ENCODE measurements around the gene PPIL4. TPM values are rescaled to one million over a fixed set of nuclear protein-coding genes. Genes with fewer than 3 reads are reported as not detected.

The PPIL4 gene
- total RNA-seq, 1 donor from 2014 or later, result 20.4 TPM

DNA sequence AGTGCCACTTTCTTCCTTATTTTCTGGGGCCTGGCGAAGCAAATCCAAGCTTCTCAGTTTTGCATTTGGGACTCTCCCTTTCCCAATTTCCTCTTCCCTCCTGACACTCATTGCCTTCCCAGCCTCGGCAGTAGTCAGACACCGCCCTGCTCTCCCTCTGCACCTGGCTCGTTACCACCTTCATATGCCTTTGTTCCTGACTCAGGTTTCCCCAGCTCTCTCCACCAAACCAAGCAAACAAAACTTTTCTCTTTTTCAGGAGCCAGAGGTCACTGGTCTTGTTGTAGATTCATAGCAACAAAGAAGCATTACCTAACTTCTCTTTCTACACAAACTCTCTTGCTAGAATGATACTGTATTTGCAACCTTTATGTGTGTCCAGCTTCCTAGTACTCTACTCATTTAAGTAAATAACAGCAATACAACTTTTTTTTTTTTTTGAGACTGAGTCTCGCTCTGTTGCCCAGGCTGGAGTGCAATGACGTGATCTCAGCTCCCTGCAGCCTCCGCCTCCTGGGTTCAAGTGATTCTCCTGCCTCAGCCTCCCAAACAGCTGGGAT is 52.0 kb downstream of the PPIL4 start:
- Mint-ChIP-seq H3K4me1 (ENCODE audit: low read depth) (peaks cover 63% of the 10 kb centered on the region), H3K27ac (peak overlapping the region; percentile 88), H3K9me3 (no peaks in the 10 kb centered on the region), H3K27me3 (ENCODE audit: low read depth) (no peaks in the 10 kb centered on the region), H3K36me3 (ENCODE audit: low read depth) (peaks cover 13% of the 10 kb centered on the region), H3K4me3 (ENCODE audit: low read depth) (no peak overlapping the region)
- DNase-seq (ENCODE audit: low spot score), result no peak
- intact Hi-C loops (cut with micrococcal nuclease), result loop anchor here (2.0 kb wide), 1 partner anchor 55 kb away; no protein-coding TSS in a partner anchor

- no peak for DNase-seq (ENCODE audit: low spot score)
- no peaks in the 10 kb centered on the region for H3K27me3 Mint-ChIP-seq (ENCODE audit: low read depth)
- intact Hi-C loops (cut with micrococcal nuclease), result no loop called here
- no peaks in the 10 kb centered on the region for H3K9me3 Mint-ChIP-seq
- H3K27ac Mint-ChIP-seq, result peak overlapping the region; percentile 57
- H3K4me1 Mint-ChIP-seq (ENCODE audit: low read depth), result peaks cover 66% of the 10 kb centered on the region
- no peak overlapping the region for H3K4me3 Mint-ChIP-seq (ENCODE audit: low read depth)
- peaks cover 11% of the 10 kb centered on the region for H3K36me3 Mint-ChIP-seq (ENCODE audit: low read depth)
These were observed 53.0 kb downstream of the PPIL4 start for GRCh38 chr6:149492798-149493343.

- H3K4me3 Mint-ChIP-seq (ENCODE audit: low read depth), result no peak overlapping the region
- peaks cover 49% of the 10 kb centered on the region for H3K4me1 Mint-ChIP-seq (ENCODE audit: low read depth)
- no peaks in the 10 kb centered on the region for H3K9me3 Mint-ChIP-seq
- no peaks in the 10 kb centered on the region for H3K27me3 Mint-ChIP-seq (ENCODE audit: low read depth)
- H3K36me3 Mint-ChIP-seq (ENCODE audit: low read depth), result no peaks in the 10 kb centered on the region
- H3K27ac Mint-ChIP-seq, result peak overlapping the region; percentile 5
- DNase-seq (ENCODE audit: low spot score), result no peak
- intact Hi-C loops (cut with micrococcal nuclease), result loop anchor here (5.0 kb wide), 2 partner anchors 173 to 257 kb away; partner anchors contain the start of genes NUP43, PCMT1 and TAB2
These were observed 55.9 kb downstream of the PPIL4 start for GRCh38 chr6:149489967-149490366.

GRCh38 chr6:149488815-149489214 is 57.0 kb downstream of the PPIL4 start:
- Mint-ChIP-seq H3K4me3 (ENCODE audit: low read depth) (no peak overlapping the region), H3K27me3 (ENCODE audit: low read depth) (no peaks in the 10 kb centered on the region), H3K9me3 (no peaks in the 10 kb centered on the region), H3K36me3 (ENCODE audit: low read depth) (no peaks in the 10 kb centered on the region), H3K4me1 (ENCODE audit: low read depth) (peaks cover 44% of the 10 kb centered on the region), H3K27ac (peak overlapping the region; percentile 48)
- intact Hi-C loops (cut with micrococcal nuclease), result loop anchor here (5.0 kb wide), 2 partner anchors 172 to 258 kb away; partner anchors contain the start of genes NUP43, PCMT1 and TAB2
- DNase-seq (ENCODE audit: low spot score), result no peak

DNA sequence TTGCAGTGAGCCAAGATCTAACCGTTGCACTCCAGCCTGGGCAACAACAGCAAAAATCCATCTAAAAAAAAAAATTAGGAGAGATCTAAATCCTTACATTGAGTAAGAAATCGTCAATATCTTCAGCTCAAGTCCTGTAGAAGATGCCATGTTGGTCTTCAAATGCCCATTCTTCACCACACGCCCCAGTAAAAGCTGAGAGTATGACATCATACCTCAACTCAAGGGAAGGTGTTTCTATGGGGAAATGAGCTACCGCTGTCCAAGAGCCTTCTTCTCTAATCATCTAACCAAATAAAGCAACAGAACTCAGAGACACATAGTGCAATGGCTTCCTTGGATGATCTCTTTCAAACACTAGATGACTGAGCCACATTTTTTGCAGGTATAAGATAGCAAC is 58.5 kb downstream of the PPIL4 start:
- Mint-ChIP-seq H3K27me3 (ENCODE audit: low read depth) (no peaks in the 10 kb centered on the region), H3K9me3 (no peaks in the 10 kb centered on the region), H3K36me3 (ENCODE audit: low read depth) (peaks cover 4% of the 10 kb centered on the region), H3K4me1 (ENCODE audit: low read depth) (peaks cover 43% of the 10 kb centered on the region), H3K4me3 (ENCODE audit: low read depth) (no peak overlapping the region), H3K27ac (no peak overlapping the region)
- DNase-seq (ENCODE audit: low spot score), result no peak
- intact Hi-C loops (cut with micrococcal nuclease), result loop anchor here (5.0 kb wide), 2 partner anchors 170 to 260 kb away; partner anchors contain the start of genes NUP43, PCMT1 and TAB2

DNA sequence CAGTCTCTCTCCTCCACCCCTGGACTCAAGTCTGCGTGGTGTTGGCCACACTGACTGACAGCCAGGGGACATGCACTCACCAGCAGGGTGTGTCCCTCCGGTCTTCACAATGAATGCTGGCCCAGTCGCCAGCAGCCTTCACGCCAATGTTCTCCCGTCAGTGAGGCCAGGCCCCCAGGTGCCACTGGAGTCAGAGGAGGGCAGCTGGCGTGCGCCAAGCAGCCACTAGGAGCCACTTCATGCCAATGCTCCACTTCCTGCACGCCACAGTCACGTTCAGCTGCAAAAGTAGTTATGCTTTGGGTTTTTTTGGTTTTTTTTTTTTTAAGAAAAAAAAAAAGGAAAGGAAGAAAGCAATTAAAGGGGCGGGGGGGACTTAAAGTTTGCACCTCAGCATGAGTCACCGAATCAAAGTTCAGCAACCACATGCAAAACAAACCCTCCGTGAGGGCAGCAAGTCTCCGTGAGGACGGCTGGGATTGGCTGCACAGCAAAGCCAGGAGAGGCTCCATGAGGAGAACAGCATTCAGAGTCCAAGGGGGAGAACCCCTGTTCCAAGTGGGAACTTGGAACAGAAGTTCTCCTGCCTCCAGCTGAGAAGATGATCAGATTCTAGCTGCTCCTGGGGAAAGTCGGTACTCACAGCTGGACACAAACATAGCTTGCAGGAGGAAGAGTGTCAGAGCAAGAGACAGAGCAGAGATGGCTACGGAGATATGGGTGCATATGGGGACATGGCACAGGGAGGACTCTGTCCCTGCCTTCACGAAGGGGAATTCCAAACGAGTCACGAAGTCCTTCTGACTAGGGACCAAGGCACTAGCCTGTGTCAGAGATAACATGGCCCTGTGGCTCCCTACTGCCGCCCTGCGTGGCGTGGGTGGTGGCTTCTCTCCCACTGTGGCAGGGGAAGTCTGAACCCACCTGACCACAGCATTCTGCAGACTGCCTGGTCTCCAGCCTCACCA is 60.8 kb downstream of the PPIL4 start, which contains the start of gene ZC3H12D:
ZC3H12D (minus strand) TSS at position 282 of the 968 bp plus-strand sequence. CDS start 10,471 bp downstream, outside the sequence.
- peak within 1 kb of the TSS; percentile 99 for H3K27ac Mint-ChIP-seq
- DNase-seq (ENCODE audit: low spot score), result peak; percentile 70
- H3K4me3 Mint-ChIP-seq (ENCODE audit: low read depth), result peak within 1 kb of the TSS; percentile 79
- no peaks in the 10 kb centered on the region for H3K27me3 Mint-ChIP-seq (ENCODE audit: low read depth)
- peaks cover 53% of the 10 kb centered on the region for H3K4me1 Mint-ChIP-seq (ENCODE audit: low read depth)
- H3K36me3 Mint-ChIP-seq (ENCODE audit: low read depth), result peaks cover 11% of the 10 kb centered on the region
- H3K9me3 Mint-ChIP-seq, result no peaks in the 10 kb centered on the region
- intact Hi-C loops (cut with micrococcal nuclease), result loop anchor here (1.0 to 5.0 kb wide), 8 partner anchors 10 to 453 kb away; partner anchors contain the start of genes NUP43, PCMT1 and TAB2

DNA sequence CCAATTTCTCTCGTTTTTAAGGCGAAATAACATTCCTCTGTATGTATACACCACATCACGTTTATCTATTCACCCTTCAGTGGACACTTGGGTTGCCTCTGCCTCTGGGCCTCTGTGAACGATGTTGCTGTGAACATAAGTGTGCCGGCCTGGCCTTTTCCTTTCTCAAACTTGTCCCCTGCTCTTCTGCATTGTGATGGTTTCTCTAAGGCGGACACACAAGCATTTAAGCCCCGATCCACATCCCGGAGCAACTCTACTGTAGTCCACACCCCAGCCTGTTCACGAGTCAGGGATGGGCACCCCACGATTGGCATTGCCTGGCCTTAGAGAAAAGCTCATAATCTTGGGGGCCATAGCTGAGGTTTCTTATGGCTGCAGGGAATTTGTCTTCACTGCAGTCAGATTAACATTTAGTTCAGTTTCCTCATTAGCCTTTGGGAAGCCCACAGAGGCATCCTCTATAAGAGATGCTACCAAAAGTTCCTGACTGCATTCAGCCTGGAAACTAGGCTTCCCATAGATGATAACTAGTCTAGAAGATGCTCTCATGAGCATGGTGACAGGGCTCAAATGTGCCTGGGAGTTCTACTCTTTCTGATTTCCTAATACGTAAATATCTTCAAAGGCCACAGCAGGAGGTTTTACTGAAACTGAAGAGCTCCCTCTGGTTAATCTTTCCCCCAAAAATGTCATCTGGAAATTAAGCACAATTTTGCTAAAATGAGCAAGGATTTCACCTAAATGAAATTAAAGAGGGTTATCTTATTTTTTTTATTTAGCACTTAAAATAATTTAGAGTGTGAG is 61.8 kb downstream of the PPIL4 start:
- Mint-ChIP-seq H3K27me3 (ENCODE audit: low read depth) (no peaks in the 10 kb centered on the region), H3K9me3 (no peaks in the 10 kb centered on the region), H3K4me1 (ENCODE audit: low read depth) (peaks cover 52% of the 10 kb centered on the region), H3K27ac (peak overlapping the region; percentile 99), H3K36me3 (ENCODE audit: low read depth) (peaks cover 19% of the 10 kb centered on the region), H3K4me3 (ENCODE audit: low read depth) (peak overlapping the region; percentile 79)
- intact Hi-C loops (cut with micrococcal nuclease), result loop anchor here (1.0 to 2.0 kb wide), 2 partner anchors 17 to 452 kb away; no protein-coding TSS in a partner anchor
- DNase-seq (ENCODE audit: low spot score), result no peak

DNA sequence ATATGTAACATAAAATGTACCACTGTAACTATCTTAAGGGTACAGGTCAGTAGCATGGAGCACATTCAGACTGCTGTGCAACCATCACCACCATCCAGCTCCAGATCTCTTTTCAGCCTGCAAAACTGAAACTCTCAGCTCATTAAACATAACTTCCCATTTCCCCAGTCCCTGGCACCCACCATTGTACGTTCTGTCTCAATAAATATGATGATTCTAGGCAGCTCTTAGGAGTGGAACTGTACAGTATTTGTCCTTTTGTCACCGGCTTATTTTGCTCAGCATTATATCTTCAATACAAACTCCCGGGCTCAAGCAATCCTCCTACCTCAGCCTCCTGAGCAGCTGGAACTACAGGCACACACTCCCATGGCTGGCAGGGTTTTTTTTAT is 62.5 kb downstream of the PPIL4 start:
- peaks cover 25% of the 10 kb centered on the region for H3K36me3 Mint-ChIP-seq (ENCODE audit: low read depth)
- H3K27me3 Mint-ChIP-seq (ENCODE audit: low read depth), result no peaks in the 10 kb centered on the region
- intact Hi-C loops (cut with micrococcal nuclease), result no loop called here
- H3K4me3 Mint-ChIP-seq (ENCODE audit: low read depth), result peak overlapping the region; percentile 79
- peaks cover 46% of the 10 kb centered on the region for H3K4me1 Mint-ChIP-seq (ENCODE audit: low read depth)
- H3K9me3 Mint-ChIP-seq, result no peaks in the 10 kb centered on the region
- DNase-seq (ENCODE audit: low spot score), result no peak
- peak overlapping the region; percentile 99 for H3K27ac Mint-ChIP-seq

DNA sequence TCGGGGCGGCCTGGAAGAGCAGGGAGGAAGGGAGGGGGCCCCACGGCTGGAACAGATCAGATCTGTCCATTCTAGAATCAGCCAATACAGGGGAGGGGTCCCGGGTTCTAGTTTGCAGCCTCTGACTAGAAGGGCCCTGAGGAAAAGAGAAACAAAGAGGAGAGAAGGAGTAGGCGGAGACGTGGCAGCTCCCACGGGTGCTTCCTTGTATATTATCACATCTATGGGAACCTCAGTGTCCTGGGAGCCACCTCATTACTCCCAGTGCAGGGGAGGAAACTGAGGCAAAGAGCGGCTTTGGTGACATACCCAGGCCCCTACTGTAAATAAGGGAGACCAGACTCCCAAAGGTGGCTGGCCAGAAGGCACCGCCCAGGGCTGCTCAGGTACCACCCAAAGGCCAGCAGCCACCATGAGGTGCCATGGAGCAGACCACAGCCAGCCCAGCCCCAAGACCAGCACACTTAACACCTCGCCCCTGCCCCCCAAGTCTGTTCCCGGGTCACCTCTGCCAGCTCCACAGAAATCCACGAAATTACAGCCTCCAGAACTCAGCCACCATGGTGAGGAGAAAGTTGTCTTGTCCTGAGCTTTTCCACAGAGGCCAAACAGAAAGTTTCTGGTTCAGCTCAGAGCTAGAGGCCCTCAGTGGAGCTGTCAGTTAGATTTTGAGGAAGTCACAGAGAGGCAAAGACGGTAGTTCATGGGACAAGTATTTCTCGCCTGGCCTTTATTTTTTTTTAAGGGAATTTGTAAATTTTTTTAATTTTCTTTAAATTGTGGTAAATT is 63.1 kb downstream of the PPIL4 start:
- H3K27me3 Mint-ChIP-seq (ENCODE audit: low read depth), result no peaks in the 10 kb centered on the region
- DNase-seq (ENCODE audit: low spot score), result peak; percentile 26
- peaks cover 45% of the 10 kb centered on the region for H3K4me1 Mint-ChIP-seq (ENCODE audit: low read depth)

DNA sequence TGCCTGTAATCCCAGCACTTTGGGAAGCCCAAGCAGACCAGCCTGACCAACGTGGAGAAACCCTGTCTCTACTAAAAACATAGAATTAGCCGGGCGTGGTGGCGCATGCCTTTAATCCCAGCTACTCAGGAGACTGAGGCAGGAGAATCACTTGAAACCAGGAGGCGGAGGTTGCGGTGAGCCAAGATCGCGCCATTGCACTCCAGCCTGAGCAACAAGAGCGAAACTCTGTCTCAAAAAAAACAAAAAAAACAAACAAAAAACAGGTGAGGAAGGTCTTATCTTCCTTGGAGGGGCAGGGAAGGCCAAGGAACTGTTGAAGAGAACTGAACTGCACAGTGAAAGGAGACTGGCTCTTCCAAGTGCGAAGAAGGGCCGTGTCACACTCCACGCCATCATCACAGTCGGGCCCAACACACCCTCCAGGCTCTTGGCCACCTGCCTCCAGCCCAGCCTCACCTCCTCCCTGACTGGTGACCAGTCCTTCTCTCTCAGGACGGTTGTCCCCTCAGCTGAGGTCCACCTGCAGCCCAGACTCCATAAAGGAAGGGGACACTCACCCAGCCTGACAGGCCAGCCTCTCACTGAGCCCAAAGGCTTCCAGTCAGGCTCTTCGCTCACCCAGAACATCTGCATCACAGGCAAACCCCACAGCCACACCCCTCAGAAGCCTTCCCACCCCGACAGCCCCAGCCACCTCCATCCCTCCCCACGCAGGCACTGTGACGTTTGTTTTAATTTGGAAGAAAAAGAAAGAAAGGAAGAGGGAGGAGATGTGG is 65.2 kb downstream of the PPIL4 start:
- intact Hi-C loops (cut with micrococcal nuclease), result no loop called here
- Mint-ChIP-seq H3K4me1 (ENCODE audit: low read depth) (peaks cover 46% of the 10 kb centered on the region), H3K27me3 (ENCODE audit: low read depth) (no peaks in the 10 kb centered on the region), H3K36me3 (ENCODE audit: low read depth) (peaks cover 25% of the 10 kb centered on the region), H3K27ac (peak overlapping the region; percentile 99), H3K4me3 (ENCODE audit: low read depth) (peak overlapping the region; percentile 79), H3K9me3 (no peaks in the 10 kb centered on the region)
- DNase-seq (ENCODE audit: low spot score), result no peak

More for the DNA sequence above, 63.1 kb downstream of the PPIL4 start:
- peaks cover 25% of the 10 kb centered on the region for H3K36me3 Mint-ChIP-seq (ENCODE audit: low read depth)
- no peaks in the 10 kb centered on the region for H3K9me3 Mint-ChIP-seq
- intact Hi-C loops (cut with micrococcal nuclease), result no loop called here
- H3K27ac Mint-ChIP-seq, result peak overlapping the region; percentile 99
- H3K4me3 Mint-ChIP-seq (ENCODE audit: low read depth), result peak overlapping the region; percentile 79

Data from activated T-helper 2 cell treated with anti-CD3 and anti-CD28 coated beads, Interferon-gamma antibody, Interleukin-2, Interleukin-4, amounts not matched to agents 10 μg/mL and 5 μg/mL and 100 μg/mL, durations not matched to agents 14 hours and 24 hours and 36 hours (primary cell).